Measurements from ENCODE around the gene DDX59.

- TF ChIP-seq POLR2A (IDR thresholded peaks at IDR 0.05; ENCODE audit: low read length), result no peak
- TF ChIP-seq GATA1 (IDR thresholded peaks at IDR 0.05; ENCODE audit: low read depth, low read length), result no peak
Observed at GRCh38 chr1:200660719-200661118, 9.0 kb downstream of the DDX59 start.

Measured in erythroblast (primary cell).